A549 (cell line): Measurements from ENCODE around the gene TMEM198. TPM values are rescaled to one million over a fixed set of nuclear protein-coding genes. Genes with fewer than 3 reads are reported as not detected.

Experiments
- ATAC-seq, 2 experiments: fragments of 200-7000 bp in 1 of 2; fragments of >200 bp in 1 of 2; cut with Nextera tagmentation in 1 of 2; cut with Tn5 transposase in 1 of 2; 3 replicates each; pipeline versions ENCODE4 v1.8.0 to v1.9.1; 2018 to 2020; ENCODE audit warnings: mild to moderate bottlenecking in 1 of 2, moderate library complexity in 1 of 2
- CTCF ChIA-PET: fragments of 300-600 bp; sonication (Branson Sonifier 250); formaldehyde crosslinking; extraction: SDS; loops from one replicate; lab custom pipeline; 2021; ENCODE audit warnings: antibody characterized with exemption, inconsistent platforms; lab: Yijun Ruan, JAX
- POLR2A ChIA-PET: fragments of 350-600 bp; formaldehyde crosslinking; extraction: SDS; loops from one replicate; lab custom pipeline; 2021; ENCODE audit warnings: antibody characterized with exemption, inconsistent platforms; lab: Yijun Ruan, JAX
- DNase-seq, 2 experiments: peaks; one replicate each; pipeline versions ENCODE4 v3.0.0 to v3.0.0-alpha.2; 2011 to 2016; ENCODE audit warnings: low read depth in 1 of 2, low spot score in 1 of 2
- FAIRE-seq: peaks from 2 replicates; lab custom pipeline; 2011; peaks lifted over from hg19 to GRCh38; lab: Jason Lieb, UNC
- H3K27ac ChIP-seq, 2 experiments: fragments of >200 bp; sonication (Bioruptor Twin); formaldehyde crosslinking; 3 replicates each; pipeline ENCODE4 v1.5.1; 2016 to 2017
- H3K4me1 ChIP-seq: fragments of >200 bp; sonication (Bioruptor Twin); formaldehyde crosslinking; 3 replicates; pipeline ENCODE4 v1.6.1; 2016
- H3K4me2 ChIP-seq: fragments of >200 bp; sonication (Bioruptor Twin); formaldehyde crosslinking; 3 replicates; pipeline ENCODE4 v1.6.1; 2016
- H3K4me3 ChIP-seq: fragments of >200 bp; sonication (Bioruptor Twin); formaldehyde crosslinking; 3 replicates; pipeline ENCODE4 v1.5.1; 2016
- H3K9me3 ChIP-seq: fragments of >200 bp; sonication (Bioruptor Twin); formaldehyde crosslinking; 3 replicates; pipeline ENCODE4 v1.6.1; 2016
- CBX2 ChIP-seq: fragments of 200-600 bp; sonication (generic); IDR thresholded peaks from 2 replicates; pipeline ENCODE4 v1.6.1; 2016; ENCODE audit warnings: low read depth, mild to moderate bottlenecking, borderline replicate concordance
- CHD2 ChIP-seq: fragments of 150-350 bp; IDR thresholded peaks from 2 replicates; pipeline ENCODE4 v1.6.1; 2014; ENCODE audit warnings: low read length; ENCODE audit not compliant: partially characterized antibody
- E2F6 ChIP-seq: IDR thresholded peaks from 2 replicates; pipeline ENCODE4 v1.6.1; 2012; ENCODE audit warnings: low read depth, borderline replicate concordance
- EHMT2 ChIP-seq: fragments of 200-600 bp; sonication (generic); IDR thresholded peaks from 2 replicates; pipeline ENCODE4 v1.6.1; 2016; ENCODE audit warnings: antibody characterized with exemption, low read depth, mild to moderate bottlenecking, moderate library complexity
- ESRRA ChIP-seq: fragments of 150-350 bp; IDR thresholded peaks from 2 replicates; pipeline ENCODE4 v1.6.1; 2014; ENCODE audit warnings: mild to moderate bottlenecking, low read length, borderline replicate concordance
- GATA3 ChIP-seq: IDR thresholded peaks from 2 replicates; pipeline ENCODE4 v1.6.1; 2012; ENCODE audit warnings: borderline replicate concordance
- JUN ChIP-seq, 2 experiments: fragments of >200 bp; sonication (Bioruptor Twin); formaldehyde crosslinking; IDR thresholded peaks; 2 replicates in 1 of 2; 3 replicates in 1 of 2; pipeline ENCODE4 v1.6.1; 2016 to 2017
- KDM5A ChIP-seq: fragments of 200-600 bp; sonication (generic); IDR thresholded peaks from 2 replicates; pipeline ENCODE4 v1.6.1; 2016; ENCODE audit warnings: antibody characterized with exemption, mild to moderate bottlenecking
- PBX3 ChIP-seq: IDR thresholded peaks from 2 replicates; pipeline ENCODE4 v1.6.1; 2012
- RFX5 ChIP-seq: fragments of 450-650 bp; IDR thresholded peaks from 2 replicates; pipeline ENCODE4 v1.7.1; 2014; ENCODE audit warnings: antibody characterized with exemption, mild to moderate bottlenecking, moderate library complexity
- USF2 ChIP-seq: fragments of 450-650 bp; IDR thresholded peaks from 2 replicates; pipeline ENCODE4 v1.6.1; 2014; ENCODE audit warnings: antibody characterized with exemption
- ZSCAN20 ChIP-seq: fragments of 250-450 bp; sonication (Bioruptor Pico); IDR thresholded peaks from 2 replicates; pipeline ENCODE4 v1.8.0; 2022; ENCODE audit warnings: mild to moderate bottlenecking, moderate library complexity
- WGBS: methylation state at CpG from one replicate; pipeline ENCODE4 v1.1.6; 2017; ENCODE audit errors: missing lambda C conversion rate; 5-methylcytosine and 5-hydroxymethylcytosine counted together
- polyA plus RNA-seq, 4 experiments: library from polyadenylated mRNA; depleted of rRNA in 3 of 4; stranded (reverse); fragments of >200 nt; fragmentation: RNase III in 1 of 4; extraction: RNeasy Plus Mini Kit Qiagen cat#74134 plus additional on column Dnase treatment in 1 of 4; gene quantifications; 2 replicates in 3 of 4; 3 replicates in 1 of 4; pipeline ENCODE4 v1.2.3, GENCODE V29; 2011 to 2017
- TF ChIP-seq, protein P1 (sequence below): fragments of >200 bp; sonication (Bioruptor Twin); formaldehyde crosslinking; IDR thresholded peaks from 3 replicates; pipeline ENCODE4 v1.6.1; 2016
- TF ChIP-seq, protein P2 (sequence below): fragments of 250-450 bp; sonication (Bioruptor Pico); IDR thresholded peaks from 2 replicates; pipeline ENCODE4 v1.5.0; 2020; ENCODE audit warnings: low read depth, mild to moderate bottlenecking, moderate library complexity
- TF ChIP-seq, protein P3 (sequence below): fragments of >200 bp; sonication (Bioruptor Twin); formaldehyde crosslinking; IDR thresholded peaks from 2 replicates; pipeline ENCODE4 v1.6.1; 2016

Gene TMEM198
- polyA plus RNA-seq, 2 of the 4 experiments (the other 2 are of a cell fraction), result 0.31 to 0.37 TPM

DNA sequence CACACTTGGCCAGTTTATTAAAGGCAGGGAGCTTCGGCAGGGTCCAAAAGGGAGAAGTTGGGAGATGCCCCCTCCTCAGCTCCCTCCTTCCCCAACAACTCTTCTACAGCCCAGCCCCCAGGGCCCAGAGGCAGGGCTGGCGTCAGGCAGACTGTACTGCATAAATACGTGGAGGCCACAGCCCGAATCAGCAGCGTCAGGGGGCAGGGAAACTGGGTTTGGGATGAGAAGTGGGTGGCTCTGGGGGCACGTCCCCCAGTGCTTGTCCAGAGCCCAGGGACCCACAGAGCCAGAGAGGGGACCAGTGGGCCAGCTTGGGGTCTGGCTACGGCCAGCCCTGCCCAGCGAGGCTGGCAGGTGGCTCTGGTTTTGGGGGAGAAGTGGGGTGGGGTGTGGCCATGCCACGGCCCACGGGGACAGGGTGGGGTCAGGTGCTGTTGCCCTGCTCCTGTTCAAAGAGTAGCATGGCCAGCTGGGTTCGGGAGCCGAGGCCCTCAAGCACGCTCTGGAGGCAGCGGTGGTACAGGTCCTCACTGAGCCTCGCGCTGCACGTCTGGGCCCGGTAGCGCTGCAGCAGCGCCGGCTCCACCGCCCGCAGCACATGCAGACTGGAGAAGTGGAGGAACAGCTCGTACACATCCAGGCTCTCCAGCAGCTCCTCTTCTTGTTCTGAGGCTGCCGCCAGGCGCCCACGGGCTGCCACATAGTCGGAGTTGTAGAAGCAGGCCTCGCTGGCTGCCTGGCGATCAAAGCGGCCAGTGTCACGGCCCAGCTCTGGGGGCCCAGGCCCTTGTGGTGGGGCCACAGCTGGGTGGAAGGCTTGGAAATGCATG, 4.7 kb upstream of the TMEM198 start:
- POLR2A ChIA-PET, result no interaction called here
- no peak overlapping the region for H3K4me2 ChIP-seq

DNA sequence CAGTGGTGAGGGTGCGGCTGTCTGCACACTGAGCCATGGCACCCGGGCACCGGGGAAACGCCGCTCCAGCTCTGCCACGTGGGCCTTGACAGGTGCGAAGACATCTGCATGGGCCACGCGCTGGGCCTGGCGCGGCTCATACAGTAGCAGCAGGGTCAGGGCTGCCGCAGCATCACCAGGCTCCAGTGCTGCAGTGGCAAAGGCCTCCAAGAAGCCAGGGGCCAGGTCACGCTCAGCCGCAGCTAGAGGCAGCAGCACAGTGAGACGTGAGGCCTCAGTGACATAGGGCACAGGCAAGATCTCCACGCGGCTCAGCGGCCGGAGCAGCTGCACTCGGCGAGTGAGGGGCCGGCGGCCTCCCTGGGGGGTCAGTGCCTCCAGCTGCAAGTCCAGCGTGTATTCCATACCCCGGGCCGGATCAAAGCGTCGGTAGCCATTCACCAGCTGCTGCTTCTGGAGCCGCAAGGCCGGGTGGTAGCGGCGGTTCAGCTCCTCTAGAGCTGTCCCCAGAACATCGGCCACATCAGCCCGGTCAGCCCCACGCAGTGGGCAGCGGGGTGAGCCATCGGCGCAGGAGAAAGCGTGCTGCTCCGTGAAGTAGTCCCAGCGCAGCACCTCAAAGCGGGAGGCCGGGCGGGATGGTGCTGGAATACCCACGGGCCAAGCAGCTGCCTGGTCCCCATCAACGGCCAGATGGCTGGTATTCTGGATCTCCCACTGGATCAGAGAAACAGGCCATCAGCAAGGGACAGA, 3.7 kb upstream of the TMEM198 start:
- ChIA-PET POLR2A (no interaction called here), CTCF (interaction anchor here (0.7 to 79.1 kb wide), 17 partner anchors 9 to 197 kb away, joined by 3 to 3291 read pairs (median 11); partner anchors contain the start of genes ASIC4, GMPPA, OBSL1 and SPEG)
- 95% methylated on average over 22 of the region's 46 CpGs for WGBS
- DNase-seq, result no peak
- peaks cover 12% of the 10 kb centered on the region for H3K4me1 ChIP-seq
- H3K27ac ChIP-seq, result no peak overlapping the region
- no peak for FAIRE-seq
- TF ChIP-seq USF2, result no peak
- TF ChIP-seq, protein P1, sequence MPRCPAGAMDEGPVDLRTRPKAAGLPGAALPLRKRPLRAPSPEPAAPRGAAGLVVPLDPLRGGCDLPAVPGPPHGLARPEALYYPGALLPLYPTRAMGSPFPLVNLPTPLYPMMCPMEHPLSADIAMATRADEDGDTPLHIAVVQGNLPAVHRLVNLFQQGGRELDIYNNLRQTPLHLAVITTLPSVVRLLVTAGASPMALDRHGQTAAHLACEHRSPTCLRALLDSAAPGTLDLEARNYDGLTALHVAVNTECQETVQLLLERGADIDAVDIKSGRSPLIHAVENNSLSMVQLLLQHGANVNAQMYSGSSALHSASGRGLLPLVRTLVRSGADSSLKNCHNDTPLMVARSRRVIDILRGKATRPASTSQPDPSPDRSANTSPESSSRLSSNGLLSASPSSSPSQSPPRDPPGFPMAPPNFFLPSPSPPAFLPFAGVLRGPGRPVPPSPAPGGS, result no peak
- TF ChIP-seq, protein P2, sequence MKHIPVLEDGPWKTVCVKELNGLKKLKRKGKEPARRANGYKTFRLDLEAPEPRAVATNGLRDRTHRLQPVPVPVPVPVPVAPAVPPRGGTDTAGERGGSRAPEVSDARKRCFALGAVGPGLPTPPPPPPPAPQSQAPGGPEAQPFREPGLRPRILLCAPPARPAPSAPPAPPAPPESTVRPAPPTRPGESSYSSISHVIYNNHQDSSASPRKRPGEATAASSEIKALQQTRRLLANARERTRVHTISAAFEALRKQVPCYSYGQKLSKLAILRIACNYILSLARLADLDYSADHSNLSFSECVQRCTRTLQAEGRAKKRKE, result no peak
- ATAC-seq, result no peak
- no peaks in the 10 kb centered on the region for H3K9me3 ChIP-seq
- H3K4me2 ChIP-seq, result no peak overlapping the region
- no peak overlapping the region for H3K4me3 ChIP-seq

More for the DNA sequence above, 4.7 kb upstream of the TMEM198 start:
- H3K4me1 ChIP-seq, result peaks cover 10% of the 10 kb centered on the region
- 91% methylated on average over 11 of the region's 32 CpGs for WGBS
- H3K4me3 ChIP-seq, result no peak overlapping the region
- CTCF ChIA-PET, result interaction anchor here (0.7 to 79.1 kb wide), 9 partner anchors 9 to 151 kb away, joined by 3 to 3291 read pairs (median 68); partner anchors contain the start of genes ASIC4, GMPPA and SPEG
- no peak for ATAC-seq
- TF ChIP-seq ZSCAN20 (CRISPR knock-in tag) (no peak), GATA3 (no peak), RFX5 (no peak), JUN (IDR thresholded peaks at IDR 0.05) (no peak), ESRRA (no peak), PBX3 (no peak), USF2 (no peak), CBX2 (no peak), KDM5A (no peak), E2F6 (no peak), CHD2 (no peak), EHMT2 (no peak)
- TF ChIP-seq, protein P2, result no peak
- TF ChIP-seq, protein P3, sequence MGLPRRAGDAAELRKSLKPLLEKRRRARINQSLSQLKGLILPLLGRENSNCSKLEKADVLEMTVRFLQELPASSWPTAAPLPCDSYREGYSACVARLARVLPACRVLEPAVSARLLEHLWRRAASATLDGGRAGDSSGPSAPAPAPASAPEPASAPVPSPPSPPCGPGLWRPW, result no peak
- TF ChIP-seq, all 56 proteins: peak for 0
- FAIRE-seq, result no peak
- DNase-seq, result no peak
- no peaks in the 10 kb centered on the region for H3K9me3 ChIP-seq
- no peak overlapping the region for H3K27ac ChIP-seq
